HPDE6-E6E7 (cell line): ENCODE data around the gene RPS8.
A peak's percentile ranks its signal among the peaks of the same experiment; 100 is the strongest.
"Not testable (repeated sequence)": the region's sequence is repeated elsewhere in the genome, so short reads cannot be mapped to it uniquely, and the experiment has no call there.

ENCODE experiments used
- DNase-seq: peaks from one replicate; pipeline ENCODE4 v3.0.0; 2011; ENCODE audit warnings: missing footprints; ENCODE audit errors: extremely low spot score

RPS8 gene

GRCh38 chr1:44803062-44803311 is 27.6 kb downstream of the RPS8 start:
- DNase-seq: no peak

GRCh38 chr1:44803312-44804095 is 28.2 kb downstream of the RPS8 start:
- DNase-seq: no peak

- no peak for DNase-seq
These were observed 30.1 kb downstream of the RPS8 start for GRCh38 chr1:44805311-44806024.

DNA sequence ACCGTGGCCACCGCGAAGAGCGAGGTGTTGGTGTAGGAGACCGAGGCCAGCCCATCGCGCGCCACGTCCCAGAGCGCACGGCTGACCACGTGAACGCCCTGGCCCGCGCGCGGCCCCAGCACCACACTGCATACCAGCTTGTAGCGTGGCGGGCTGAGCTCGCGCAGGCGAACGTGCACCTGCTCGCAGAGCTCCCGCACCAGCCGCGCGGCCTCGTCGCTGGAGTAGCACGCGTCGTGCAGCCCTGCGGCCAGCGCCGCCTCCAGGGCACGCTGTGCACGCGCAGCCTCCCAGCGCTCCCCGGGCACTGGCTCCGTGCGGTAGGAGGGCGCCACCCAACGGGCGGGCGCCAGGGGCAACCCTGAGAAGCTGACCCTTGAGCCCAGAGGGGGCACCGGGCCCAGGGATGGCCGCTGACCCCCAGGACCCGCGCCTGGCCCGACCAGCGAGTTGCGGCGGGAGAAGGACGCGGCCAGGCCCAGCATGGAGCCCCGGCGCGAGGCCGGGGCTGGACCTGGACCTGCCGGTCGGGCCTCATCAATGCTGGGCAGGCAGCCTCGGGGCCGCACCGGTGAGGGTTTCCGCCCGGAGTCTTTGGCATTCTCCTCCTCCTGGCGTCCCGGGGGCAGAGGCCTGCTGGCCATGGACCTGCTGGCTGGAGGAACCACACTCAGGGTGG is 30.8 kb downstream of the RPS8 start:
- no peak for DNase-seq

DNA sequence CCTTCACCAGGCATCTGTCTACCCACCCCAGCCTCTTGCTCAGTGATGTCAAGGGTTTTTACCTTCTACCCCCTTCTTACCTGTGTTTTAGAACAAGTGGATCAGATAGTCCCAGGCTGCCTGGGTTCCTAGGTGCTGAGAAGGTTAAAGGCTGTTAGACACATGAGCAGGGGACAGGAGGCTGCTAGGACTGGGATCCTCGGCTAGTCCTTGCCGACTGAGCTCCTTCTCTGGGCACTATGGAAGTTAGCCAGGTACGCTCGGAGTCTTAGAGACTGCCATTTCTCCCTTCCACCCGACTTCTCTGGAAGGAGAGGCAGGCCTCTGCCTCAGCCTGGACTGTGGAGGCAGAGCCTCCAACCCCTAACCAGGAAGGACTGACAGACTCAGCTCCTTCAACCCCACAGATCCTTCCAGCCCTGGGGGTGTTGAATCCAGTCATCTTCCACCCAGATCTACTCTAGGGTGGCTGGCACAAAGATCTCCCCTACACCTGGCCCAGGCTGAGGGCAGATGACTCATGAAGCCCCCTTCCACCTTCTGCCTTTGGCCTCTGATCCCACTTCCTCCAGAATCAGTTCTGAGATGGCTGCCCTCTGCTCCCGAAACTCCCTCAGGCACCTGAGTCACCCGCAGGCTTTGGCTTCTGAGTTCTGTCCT is 31.5 kb downstream of the RPS8 start, which contains the start of gene DYNLT4:
Gene DYNLT4, minus strand, starts transcription at position 648 of the 660 bp plus-strand sequence. CDS start 683 bp downstream, outside the sequence.
- peak; percentile 54 for DNase-seq

- peak; percentile 97 for DNase-seq
These were observed 32.2 kb downstream of the RPS8 start for GRCh38 chr1:44807364-44808062.

DNA sequence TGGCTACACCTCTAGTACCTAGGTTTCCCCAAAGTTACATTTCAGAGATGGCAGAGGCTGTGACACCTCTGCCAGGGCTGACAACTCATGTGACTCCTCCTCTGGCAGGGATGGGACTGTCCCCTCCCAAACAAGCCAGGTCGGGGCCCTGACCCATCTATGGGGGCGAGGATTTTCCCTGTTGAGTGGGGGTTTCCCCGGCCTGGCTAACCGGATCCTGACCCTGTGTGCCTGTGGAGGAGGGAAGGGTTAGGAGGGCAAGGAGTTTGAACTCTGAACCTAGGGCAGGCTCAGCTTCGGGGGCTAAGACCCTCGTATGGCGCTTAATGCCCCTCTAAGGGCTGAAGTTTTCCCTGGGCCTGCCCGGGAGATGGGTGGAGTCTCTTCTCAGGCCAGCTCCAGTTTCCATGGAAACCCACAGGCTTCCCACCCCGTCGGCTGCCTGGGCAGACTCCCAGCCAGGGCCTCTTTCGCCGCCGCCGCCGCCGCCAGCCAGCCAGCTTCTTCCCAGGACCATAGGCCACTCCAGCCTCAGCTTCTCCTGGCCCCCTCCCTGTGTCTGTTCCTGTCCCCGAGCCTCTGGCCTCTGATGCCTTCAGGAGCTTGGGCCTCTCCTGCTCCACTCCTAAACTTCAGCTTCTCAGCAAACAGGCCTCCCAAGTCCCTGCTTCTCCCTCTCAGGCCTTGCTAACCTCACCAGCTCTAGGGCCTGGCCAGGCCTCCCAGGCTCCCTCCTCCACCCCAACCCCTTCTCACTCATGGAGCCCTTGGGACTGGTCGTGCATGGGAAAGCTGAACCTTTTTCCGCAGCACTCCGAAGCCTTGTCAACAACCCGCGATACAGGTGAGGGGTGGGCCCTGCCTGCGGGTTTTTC is 33.0 kb downstream of the RPS8 start, which contains the start of gene BTBD19:
Gene BTBD19, plus strand, starts transcription at position 461 of the 875 bp plus-strand sequence. Its CDS starts 298 bp downstream, at position 759.
- no peak for DNase-seq

- DNase-seq: no peak
These were observed 33.9 kb downstream of the RPS8 start for GRCh38 chr1:44808938-44809917.

DNA sequence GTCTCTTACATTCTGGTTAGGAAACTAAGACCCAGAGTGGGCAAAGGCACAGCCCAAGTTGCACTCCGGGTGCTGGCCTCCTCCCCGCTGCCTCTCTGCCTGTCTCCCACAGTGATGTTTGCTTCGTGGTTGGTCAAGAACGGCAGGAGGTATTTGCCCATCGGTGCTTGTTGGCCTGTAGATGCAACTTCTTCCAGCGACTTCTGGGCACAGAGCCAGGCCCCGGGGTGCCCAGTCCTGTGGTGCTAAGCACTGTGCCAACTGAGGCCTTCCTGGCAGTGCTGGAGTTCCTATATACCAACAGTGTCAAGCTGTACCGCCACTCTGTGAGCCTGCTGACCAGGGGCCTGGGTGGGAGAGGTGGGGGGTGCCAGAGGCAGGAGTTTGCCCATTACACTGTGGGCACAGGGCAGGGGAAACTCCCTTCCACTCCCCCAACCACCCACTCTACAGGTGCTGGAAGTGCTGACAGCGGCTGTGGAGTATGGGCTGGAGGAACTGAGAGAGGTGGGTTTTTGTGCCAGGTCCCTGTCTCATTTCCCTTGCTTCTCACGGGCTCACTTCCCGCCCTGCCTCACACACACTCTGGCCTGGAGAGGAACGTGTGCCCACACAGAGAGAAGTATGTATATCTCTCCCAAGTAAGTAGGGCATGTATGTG is 34.9 kb downstream of the RPS8 start:
- no peak for DNase-seq

DNA sequence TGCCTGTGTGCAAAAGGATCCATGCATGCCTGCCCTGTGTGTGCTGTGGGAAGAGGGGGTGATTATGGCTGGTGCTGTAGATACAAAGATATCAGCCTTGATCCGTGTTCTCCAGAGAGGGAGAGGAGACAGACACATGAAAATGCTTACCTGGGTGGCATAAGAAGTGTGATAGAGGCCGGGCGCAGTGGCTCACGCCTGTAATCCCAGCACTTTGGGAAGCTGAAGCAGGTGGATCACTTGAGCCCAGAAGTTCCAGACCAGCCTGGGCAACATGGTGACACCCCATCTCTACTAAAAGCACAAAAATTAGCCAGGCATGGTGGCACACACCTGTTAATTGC is 35.4 kb downstream of the RPS8 start:
- DNase-seq: not testable (repeated sequence)

DNA sequence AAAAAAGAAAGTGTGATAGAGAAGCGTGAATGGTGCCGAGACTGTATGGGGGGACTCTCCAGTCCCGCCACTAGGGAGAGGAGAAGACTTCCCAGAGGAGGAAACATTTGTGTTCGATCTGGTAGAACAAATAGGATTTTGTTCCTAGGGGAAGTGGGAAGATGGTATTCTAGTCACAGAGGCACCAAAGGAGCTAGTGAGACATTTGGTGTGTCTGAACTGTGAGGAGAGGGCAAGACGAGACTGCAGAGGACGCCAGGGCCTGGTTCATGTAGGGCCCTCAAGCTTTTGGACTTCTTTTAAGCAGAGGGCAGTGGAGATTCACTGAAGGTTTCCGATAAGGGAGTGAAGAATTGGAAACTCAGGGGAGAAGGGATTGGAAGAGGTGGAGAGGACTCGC is 35.9 kb downstream of the RPS8 start:
- DNase-seq: no peak

- no peak for DNase-seq
These were observed 37.6 kb downstream of the RPS8 start for GRCh38 chr1:44812822-44813543.

DNA sequence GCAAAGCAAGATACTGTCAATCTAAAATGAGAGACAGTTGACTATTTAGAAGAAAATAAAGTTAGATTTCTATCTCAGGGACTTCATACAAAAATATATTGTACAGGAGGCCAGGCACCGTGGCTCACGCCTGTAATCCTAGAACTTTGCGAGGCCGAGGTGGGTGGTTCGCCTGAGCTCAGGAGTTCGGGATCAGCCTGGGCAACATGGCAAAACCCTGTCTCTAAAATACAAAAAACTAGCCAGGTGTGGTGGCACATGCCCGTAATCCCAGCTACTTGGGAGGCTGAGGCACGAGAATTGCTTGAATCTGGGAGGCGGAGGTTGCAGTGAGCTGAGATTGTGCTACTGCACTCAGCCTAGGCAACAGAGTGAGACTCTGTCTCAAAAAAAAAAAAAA is 40.6 kb downstream of the RPS8 start:
- not testable (repeated sequence) for DNase-seq

DNA sequence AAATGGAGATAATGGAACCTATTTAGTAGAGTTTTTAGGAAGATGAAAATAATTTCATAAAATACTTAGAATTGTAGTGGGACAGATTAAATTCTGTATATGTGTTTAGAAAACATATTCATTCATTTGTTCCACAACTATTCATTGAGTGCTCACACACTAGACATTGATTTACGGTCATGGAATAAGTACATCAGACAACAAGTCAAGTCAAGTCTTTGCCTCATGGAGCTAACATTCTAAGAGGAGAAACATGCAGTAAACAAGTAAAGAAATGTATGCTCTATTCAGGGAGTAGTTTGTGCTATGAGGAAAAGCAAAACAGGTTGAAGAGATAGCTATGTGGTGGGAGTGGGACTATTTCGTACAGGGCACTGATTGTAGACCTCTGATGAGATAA is 42.0 kb downstream of the RPS8 start:
- DNase-seq: no peak

GRCh38 chr1:44817771-44818495 is 42.6 kb downstream of the RPS8 start:
- no peak for DNase-seq

GRCh38 chr1:44819196-44819607 is 43.9 kb downstream of the RPS8 start:
- no peak for DNase-seq

GRCh38 chr1:44819608-44820327 is 44.4 kb downstream of the RPS8 start:
- no peak for DNase-seq
